Stimulated activated effector memory CD8-positive, alpha-beta T cell treated with anti-CD3 and anti-CD28 coated beads, Interleukin-12 subunit alpha, Interleukin-12 subunit beta, amount 100 ng/mL, for 72 hours (primary cell): ENCODE measurements around the gene PHF21A.
"Not testable (repeated sequence)": the region's sequence is repeated elsewhere in the genome, so short reads cannot be mapped to it uniquely, and the experiment has no call there.

Experiments
- ATAC-seq: fragments of 150-1000 bp; cut with Tn5 transposase; 2 replicates; pipeline ENCODE4 v1.10.0; 2021
- DNase-seq, 2 donors: peaks; one replicate each; pipeline ENCODE4 v3.0.0; 2021 to 2022; ENCODE audit warnings: low spot score in 2 of 2
- H3K27ac Mint-ChIP-seq: one replicate; pipeline ENCODE4 v1.8.0; 2022; ENCODE audit warnings: mild to moderate bottlenecking, mixed read lengths
- H3K36me3 Mint-ChIP-seq: one replicate; pipeline ENCODE4 v1.8.0; 2022; ENCODE audit warnings: mild to moderate bottlenecking, mixed read lengths
- H3K4me1 Mint-ChIP-seq: one replicate; pipeline ENCODE4 v1.8.0; 2022; ENCODE audit warnings: mixed read lengths
- H3K4me3 Mint-ChIP-seq: one replicate; pipeline ENCODE4 v1.8.0; 2022; ENCODE audit warnings: mild to moderate bottlenecking, mixed read lengths
- H3K9me3 Mint-ChIP-seq: one replicate; pipeline ENCODE4 v1.8.0; 2022; ENCODE audit warnings: mixed read lengths

PHF21A gene

DNA sequence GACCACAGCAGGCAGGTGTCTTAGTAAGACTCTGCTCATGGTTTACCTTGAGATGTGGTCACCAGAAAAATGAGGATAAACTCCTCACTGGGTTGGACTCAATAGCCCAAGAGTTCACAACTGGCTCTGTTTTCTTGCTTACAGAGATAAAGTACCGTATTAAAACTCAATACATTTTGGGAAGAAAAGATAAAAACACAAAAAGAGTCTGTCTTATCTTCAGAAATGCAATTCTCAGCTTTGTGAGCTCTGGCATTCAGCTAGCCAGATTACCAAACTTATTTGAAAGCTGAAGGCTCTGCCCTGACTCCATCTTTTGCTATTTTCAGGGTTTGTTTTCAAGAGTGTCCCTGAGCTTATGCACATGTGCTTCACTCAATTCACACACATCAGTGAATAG, 75.4 kb downstream of the PHF21A start:
- H3K4me1 Mint-ChIP-seq: peaks cover 32% of the 10 kb centered on the region
- H3K27ac Mint-ChIP-seq: no peak overlapping the region
- ATAC-seq: no peak
- H3K4me3 Mint-ChIP-seq: no peak overlapping the region
- H3K36me3 Mint-ChIP-seq: peaks cover 20% of the 10 kb centered on the region
- DNase-seq: no peak
- no peaks in the 10 kb centered on the region for H3K9me3 Mint-ChIP-seq

DNA sequence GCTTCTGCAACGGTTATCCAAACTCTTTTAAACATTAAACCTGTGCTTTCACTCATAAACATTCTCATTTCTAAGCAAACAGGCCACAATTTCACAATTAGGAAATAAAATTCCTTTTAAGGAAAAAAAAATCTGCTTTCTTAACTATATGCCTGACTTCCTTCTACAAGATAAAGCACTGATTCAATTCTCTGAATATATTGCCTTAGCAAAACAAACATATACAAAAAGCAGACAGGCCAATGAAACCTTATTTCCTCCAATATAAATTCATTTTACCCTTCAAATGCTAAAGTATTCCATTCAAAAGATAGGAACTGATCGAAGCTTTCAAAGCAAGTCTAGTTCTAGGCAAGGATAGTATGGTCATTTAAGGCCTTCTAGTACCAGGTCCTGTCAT, 76.7 kb downstream of the PHF21A start:
- Mint-ChIP-seq H3K4me1 (peaks cover 31% of the 10 kb centered on the region), H3K36me3 (peaks cover 10% of the 10 kb centered on the region), H3K9me3 (no peaks in the 10 kb centered on the region), H3K4me3 (no peak overlapping the region), H3K27ac (no peak overlapping the region)
- DNase-seq (no peak), ATAC-seq (no peak)

DNA sequence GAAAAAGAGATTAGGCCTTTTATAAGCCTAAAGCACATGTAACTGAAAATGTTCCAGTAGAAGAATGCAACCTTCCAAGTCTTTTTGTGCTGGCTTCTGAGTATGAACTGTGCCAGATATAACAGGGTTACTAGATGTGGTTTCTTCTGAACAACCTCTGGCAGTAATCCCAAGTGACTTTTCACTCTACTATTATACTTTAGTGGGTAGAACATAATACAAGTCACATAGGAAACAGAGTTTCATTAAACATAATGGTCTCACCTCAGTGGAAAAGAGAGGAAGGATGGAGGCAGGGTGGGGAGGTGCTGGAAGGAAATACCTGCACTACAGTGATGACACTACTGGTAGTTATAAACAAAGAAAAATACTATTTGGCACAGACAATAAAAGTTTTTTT, 81.3 kb downstream of the PHF21A start:
- DNase-seq: no peak
- Mint-ChIP-seq H3K9me3 (no peaks in the 10 kb centered on the region), H3K4me3 (no peak overlapping the region), H3K4me1 (peaks cover 20% of the 10 kb centered on the region), H3K27ac (peak overlapping the region; percentile 48), H3K36me3 (peaks cover 5% of the 10 kb centered on the region)
- ATAC-seq: no peak

DNA sequence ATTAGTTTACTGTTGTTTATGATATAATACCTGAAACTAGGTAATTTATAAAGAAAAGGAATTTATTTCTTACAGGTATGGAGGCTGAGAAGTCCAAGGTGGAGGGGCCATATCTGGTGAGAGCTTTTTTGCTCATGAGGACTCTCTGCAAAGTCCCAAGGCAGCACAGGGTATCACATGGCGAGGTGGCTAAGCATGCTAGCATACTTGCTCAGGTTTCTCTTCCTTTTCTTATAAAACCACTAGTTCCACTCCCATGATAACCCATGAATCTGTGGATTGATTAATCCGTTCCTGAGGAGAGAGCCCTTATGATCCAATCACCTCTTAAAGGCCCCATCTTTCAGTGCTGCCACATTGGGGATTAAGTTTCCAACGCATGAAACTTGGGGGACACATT, 82.7 kb downstream of the PHF21A start:
- peaks cover 20% of the 10 kb centered on the region for H3K4me1 Mint-ChIP-seq
- no peaks in the 10 kb centered on the region for H3K9me3 Mint-ChIP-seq
- no peak for ATAC-seq
- no peak overlapping the region for H3K27ac Mint-ChIP-seq
- DNase-seq: no peak
- H3K4me3 Mint-ChIP-seq: no peak overlapping the region
- H3K36me3 Mint-ChIP-seq: peaks cover 5% of the 10 kb centered on the region

DNA sequence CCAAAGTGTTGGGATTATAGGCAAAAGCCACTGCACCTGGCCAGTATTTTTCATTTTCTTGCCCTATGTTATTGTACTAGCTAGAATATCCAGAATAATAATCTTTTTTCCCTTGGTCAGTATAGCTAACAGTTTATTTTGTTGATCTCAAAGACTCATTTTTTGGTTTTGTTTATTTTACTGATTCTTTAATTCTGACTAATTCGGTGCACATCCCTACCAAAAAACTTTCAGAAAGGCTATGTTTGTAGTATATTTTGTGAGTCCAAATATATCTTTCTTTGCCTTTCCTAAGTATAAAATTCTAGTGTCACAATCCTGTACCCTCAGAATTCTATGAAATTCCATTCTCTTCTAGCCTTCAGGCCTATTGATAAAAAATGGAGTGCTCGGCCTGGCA, 84.3 kb downstream of the PHF21A start:
- Mint-ChIP-seq H3K9me3 (no peaks in the 10 kb centered on the region), H3K27ac (no peak overlapping the region), H3K4me3 (no peak overlapping the region)

DNA sequence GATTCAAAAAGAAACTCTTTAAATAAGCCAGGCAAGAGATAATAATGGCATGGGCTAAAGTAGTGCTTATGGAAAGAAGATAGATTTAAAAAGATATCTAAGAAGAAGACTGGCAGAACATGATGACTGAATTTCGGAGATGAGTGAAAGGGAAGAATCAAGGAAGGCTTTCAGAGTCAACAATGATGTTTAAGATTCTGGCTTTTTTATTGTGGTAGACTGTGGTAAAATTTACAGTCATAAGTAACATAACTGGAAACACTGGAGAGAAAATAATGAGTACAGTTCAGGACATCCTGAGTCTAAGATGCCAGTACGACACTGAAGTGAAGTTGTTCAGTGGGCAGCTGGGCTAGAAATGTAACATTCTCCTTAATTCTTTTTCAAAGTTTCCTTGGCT, 85.2 kb downstream of the PHF21A start:
- no peaks in the 10 kb centered on the region for H3K9me3 Mint-ChIP-seq
- H3K36me3 Mint-ChIP-seq: peaks cover 5% of the 10 kb centered on the region
- peak; percentile 65 for ATAC-seq
- H3K4me1 Mint-ChIP-seq: peaks cover 16% of the 10 kb centered on the region
- no peak for DNase-seq
- H3K27ac Mint-ChIP-seq: no peak overlapping the region
- H3K4me3 Mint-ChIP-seq: no peak overlapping the region

More for the DNA sequence above, 84.3 kb downstream of the PHF21A start:
- Mint-ChIP-seq H3K36me3 (peaks cover 5% of the 10 kb centered on the region), H3K4me1 (peaks cover 20% of the 10 kb centered on the region)
- DNase-seq (no peak), ATAC-seq (no peak)

DNA sequence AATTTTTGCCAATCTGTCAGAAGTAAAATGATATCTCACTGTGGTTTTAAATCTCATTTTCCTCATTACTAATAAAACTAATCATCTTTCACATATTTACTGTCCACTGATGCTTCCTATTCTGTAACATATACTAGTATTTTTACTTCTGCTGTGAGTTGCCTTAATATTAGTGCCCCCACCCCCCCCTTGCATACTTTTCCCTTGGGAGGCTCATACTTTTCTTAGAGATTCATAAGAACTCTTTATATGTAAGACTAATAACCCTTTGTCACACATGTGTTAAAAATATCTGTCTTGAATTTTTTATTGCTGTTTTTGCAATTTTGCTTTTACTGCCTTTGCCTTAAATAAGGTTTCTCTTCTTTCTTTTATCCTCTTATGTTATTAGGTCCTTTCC, 87.2 kb downstream of the PHF21A start:
- DNase-seq: no peak
- Mint-ChIP-seq H3K4me3 (no peak overlapping the region), H3K9me3 (no peaks in the 10 kb centered on the region), H3K27ac (no peak overlapping the region), H3K4me1 (peaks cover 14% of the 10 kb centered on the region), H3K36me3 (peaks cover 5% of the 10 kb centered on the region)
- no peak for ATAC-seq

DNA sequence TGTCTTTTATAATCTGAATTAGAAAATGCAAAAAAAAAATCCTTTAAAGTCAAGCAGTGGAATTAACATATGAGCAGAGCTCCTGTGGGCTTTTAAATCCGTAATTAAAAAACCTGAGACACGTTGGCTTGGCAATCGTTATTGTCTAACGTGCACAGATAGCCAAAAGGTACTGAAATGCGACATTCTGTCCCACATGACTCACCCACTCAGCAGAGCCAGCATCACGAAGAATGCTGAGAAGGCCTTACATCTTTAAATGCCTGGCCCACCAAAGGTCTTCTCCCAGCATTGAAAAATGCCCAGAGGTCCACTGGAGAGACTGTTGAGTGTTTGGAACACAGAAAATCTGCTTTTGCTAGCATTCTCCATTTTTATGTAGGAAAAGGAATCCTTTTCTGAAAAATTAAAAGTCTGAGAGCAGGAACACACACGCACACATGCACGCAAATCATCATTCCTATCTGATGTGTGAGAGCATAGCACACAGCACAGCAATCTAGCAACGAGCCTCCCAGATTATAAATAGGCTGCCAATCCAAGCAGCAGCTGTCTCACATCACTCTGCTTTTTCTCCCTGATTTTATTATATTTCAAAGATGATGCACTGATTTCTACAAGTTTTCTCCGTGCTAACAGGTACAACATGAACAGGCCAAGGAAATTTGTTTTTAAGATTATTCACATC, 94.5 kb downstream of the PHF21A start:
- ATAC-seq (no peak), DNase-seq (no peak)
- Mint-ChIP-seq H3K4me1 (peaks cover 6% of the 10 kb centered on the region), H3K36me3 (peaks cover 4% of the 10 kb centered on the region), H3K9me3 (no peaks in the 10 kb centered on the region), H3K27ac (no peak overlapping the region), H3K4me3 (no peak overlapping the region)

DNA sequence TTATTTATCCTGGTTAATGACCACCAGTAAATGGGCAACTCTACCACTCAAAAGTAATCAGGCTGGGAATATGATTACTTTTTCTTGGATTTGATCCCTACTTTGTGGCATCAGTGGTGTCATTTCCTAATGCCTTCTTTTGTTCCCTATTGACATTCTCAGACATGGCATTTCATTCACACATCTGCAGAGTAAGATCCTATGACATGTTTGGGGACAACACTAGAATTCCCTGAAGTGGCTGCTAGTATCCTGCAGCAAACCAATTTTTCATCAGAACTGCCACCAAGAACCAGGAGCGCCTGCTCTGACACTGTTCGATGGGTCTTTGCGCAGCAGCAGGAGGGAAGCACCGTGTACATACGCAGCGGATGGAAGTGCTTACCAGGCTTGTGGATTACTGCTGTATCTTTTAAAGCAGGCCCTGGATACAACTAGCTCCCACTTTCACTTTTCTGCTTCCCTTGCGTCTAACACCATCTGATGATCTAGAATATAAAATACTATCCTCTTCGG, 101.1 kb downstream of the PHF21A start:
- Mint-ChIP-seq H3K27ac (no peak overlapping the region), H3K4me1 (peaks cover 6% of the 10 kb centered on the region), H3K4me3 (no peak overlapping the region), H3K9me3 (no peaks in the 10 kb centered on the region), H3K36me3 (peaks cover 9% of the 10 kb centered on the region)
- DNase-seq (no peak), ATAC-seq (no peak)

DNA sequence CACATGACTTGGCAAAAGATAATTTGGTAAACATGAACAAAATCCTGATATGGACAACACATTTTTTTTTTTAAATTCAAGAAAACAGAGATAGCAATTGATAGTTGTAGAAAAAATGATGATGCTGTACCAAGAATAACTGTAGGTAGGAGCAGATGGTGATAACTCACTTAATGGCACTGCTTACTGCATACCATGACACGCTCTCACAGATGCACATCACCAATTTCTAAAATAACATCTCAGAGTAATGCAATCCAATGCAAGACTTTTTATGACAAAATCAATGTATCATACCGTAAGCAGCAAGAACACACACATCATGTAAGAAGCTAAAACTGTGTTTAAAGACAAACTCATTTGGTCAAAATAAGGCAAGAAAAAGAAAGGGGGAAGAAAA, 102.6 kb downstream of the PHF21A start:
- DNase-seq (no peak), ATAC-seq (no peak)
- H3K36me3 Mint-ChIP-seq: peaks cover 9% of the 10 kb centered on the region
- H3K27ac Mint-ChIP-seq: no peak overlapping the region
- no peaks in the 10 kb centered on the region for H3K9me3 Mint-ChIP-seq
- H3K4me1 Mint-ChIP-seq: peaks cover 6% of the 10 kb centered on the region
- H3K4me3 Mint-ChIP-seq: no peak overlapping the region

DNA sequence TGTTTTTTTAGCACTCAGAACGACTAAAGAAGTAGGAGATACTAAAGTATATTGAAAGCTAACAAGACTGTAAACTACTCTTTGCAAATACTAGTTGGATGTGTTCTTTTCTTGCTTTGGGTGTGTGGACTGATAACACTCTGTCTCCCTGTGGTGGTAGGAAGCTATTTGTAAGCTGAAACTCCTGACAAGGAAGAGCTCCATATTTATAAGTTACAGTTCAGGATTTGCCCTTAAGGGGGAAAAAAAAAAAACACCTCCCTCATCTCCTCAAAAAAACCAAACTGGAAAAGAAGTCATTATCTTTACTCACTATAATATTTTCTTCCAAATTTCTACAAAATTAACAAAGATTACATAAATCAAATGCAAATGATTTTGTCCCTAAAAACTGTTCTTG, 103.9 kb downstream of the PHF21A start:
- no peaks in the 10 kb centered on the region for H3K9me3 Mint-ChIP-seq
- peaks cover 5% of the 10 kb centered on the region for H3K36me3 Mint-ChIP-seq
- no peak overlapping the region for H3K27ac Mint-ChIP-seq
- H3K4me3 Mint-ChIP-seq: no peak overlapping the region
- ATAC-seq (no peak), DNase-seq (no peak)
- H3K4me1 Mint-ChIP-seq: peaks cover 7% of the 10 kb centered on the region

DNA sequence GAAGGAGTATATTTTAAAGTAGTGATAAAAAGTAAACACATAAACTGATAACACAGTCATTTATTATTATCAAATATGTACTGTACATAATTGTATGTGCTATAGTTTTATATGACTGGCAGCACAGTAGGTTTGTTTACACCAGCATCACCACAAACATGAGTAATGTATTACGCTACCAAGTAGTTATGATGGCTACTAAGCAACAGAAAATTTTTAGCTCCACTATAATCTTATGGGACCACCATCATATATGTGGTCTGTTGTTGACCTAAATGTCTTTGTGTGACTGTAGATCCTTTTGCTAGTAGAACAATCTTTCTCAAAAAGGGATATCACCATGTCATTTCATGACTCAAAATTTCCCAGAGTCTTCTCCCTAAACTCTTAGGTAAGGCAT, 105.3 kb downstream of the PHF21A start:
- H3K4me3 Mint-ChIP-seq: no peak overlapping the region
- peaks cover 15% of the 10 kb centered on the region for H3K4me1 Mint-ChIP-seq
- no peak for DNase-seq
- ATAC-seq: peak; percentile 50
- H3K9me3 Mint-ChIP-seq: no peaks in the 10 kb centered on the region
- H3K27ac Mint-ChIP-seq: peak overlapping the region; percentile 5
- no peaks in the 10 kb centered on the region for H3K36me3 Mint-ChIP-seq

DNA sequence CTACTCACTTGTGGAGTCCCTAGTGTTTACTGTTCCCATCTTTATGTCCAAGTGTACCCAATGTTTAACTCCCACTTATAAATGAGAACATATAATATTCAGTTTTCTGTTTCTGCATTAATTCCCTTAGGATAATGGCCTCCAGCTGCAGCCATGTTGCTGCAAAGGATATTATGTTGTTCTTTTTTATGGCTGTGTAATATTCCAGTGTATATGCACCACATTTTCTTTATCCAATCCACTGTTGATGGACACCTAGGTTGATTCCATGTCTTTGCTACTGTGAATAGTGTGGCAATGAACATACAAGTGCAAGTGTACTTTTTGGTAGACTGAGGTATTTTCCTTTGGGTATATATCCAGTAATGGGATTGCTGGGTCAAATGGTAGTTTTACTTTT, 107.1 kb downstream of the PHF21A start:
- not testable (repeated sequence) for DNase-seq, H3K4me3 Mint-ChIP-seq, H3K27ac Mint-ChIP-seq, ATAC-seq, H3K36me3 Mint-ChIP-seq, H3K9me3 Mint-ChIP-seq
- peaks cover 15% of the 10 kb centered on the region for H3K4me1 Mint-ChIP-seq

DNA sequence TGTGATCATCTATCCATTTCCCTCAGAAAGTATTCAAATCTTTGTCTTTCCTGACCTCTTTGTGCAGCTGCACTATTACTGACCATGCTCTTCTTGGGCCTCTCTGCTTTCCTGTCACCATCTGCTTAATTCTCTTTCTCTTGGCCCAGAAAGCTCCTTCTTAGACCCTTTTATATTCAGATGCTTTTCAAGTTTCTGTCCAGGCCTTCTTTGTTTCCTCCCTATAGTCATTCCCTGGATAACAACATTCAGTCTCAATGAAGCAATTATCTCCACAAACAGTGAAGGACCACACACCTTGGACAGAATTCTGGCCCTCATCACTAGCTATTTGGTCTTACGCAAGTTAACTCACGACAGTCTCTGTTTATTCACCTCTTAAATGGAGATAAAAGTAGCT, 109.1 kb downstream of the PHF21A start:
- no peak for ATAC-seq
- peak overlapping the region; percentile 5 for H3K27ac Mint-ChIP-seq
- no peak for DNase-seq

DNA sequence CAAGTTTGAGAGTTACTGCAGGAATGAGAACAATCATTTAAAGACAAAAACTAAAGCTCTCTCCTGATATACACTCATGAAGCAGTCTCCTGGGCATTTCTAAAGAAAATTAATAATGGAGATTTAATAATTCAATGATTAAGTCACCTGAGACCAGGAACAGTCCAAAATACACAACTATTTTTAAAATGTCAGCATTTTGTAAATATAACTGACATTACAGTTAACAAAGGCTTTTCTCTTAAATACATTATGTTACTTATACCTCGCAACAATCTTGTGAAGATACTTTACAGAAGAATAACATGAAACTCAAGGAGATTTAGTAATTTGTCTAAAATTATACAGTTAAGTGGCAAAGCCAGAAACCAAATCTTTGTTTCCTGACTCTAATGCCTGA, 111.2 kb downstream of the PHF21A start:
- no peaks in the 10 kb centered on the region for H3K9me3 Mint-ChIP-seq
- no peak for ATAC-seq
- peaks cover 9% of the 10 kb centered on the region for H3K4me1 Mint-ChIP-seq
- DNase-seq: no peak
- H3K36me3 Mint-ChIP-seq: peaks cover 6% of the 10 kb centered on the region
- H3K27ac Mint-ChIP-seq: no peak overlapping the region
- no peak overlapping the region for H3K4me3 Mint-ChIP-seq

More for the DNA sequence above, 109.1 kb downstream of the PHF21A start:
- peaks cover 6% of the 10 kb centered on the region for H3K36me3 Mint-ChIP-seq
- no peak overlapping the region for H3K4me3 Mint-ChIP-seq
- H3K4me1 Mint-ChIP-seq: peaks cover 15% of the 10 kb centered on the region
- H3K9me3 Mint-ChIP-seq: no peaks in the 10 kb centered on the region

DNA sequence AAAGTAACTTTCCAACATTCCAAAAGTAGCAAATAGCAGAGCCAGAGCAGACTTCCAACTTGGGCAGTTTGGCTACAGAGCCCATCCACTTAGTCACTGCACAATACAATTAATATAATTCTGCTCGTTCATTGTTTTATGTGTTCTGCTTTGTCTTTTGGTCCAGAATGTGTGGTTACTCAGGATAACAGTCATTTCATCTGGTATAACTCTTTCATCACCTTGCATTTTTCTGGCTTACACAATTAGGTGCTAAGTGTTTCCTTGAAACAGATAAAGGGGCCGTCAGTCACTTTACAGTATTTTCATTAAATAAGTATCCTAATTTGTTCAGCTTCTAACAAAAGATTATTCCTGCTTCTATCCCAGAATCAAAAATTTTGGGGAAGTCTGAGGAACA, 111.6 kb downstream of the PHF21A start:
- Mint-ChIP-seq H3K4me1 (peaks cover 13% of the 10 kb centered on the region), H3K36me3 (peaks cover 6% of the 10 kb centered on the region), H3K27ac (peak overlapping the region; percentile 39), H3K4me3 (no peak overlapping the region), H3K9me3 (no peaks in the 10 kb centered on the region)
- DNase-seq (no peak), ATAC-seq (no peak)
